Retinal pigment epithelial cell (primary cell): ENCODE data around the gene EYS.

ENCODE experiments used
- DNase-seq: peaks from one replicate; pipeline ENCODE4 v3.0.0-alpha.2; 2010; ENCODE audit warnings: low read depth
- H3K4me3 ChIP-seq: 2 replicates; pipeline ENCODE4 v1.5.1; 2011; ENCODE audit warnings: mild to moderate bottlenecking, low read length, control low read depth, moderate library complexity
- TF ChIP-seq, protein P1 (sequence below): conservative IDR thresholded peaks from 2 replicates; pipeline ENCODE4 v1.5.1; 2011; ENCODE audit warnings: low read depth, low read length, control low read depth, inconsistent platforms

Gene EYS

GRCh38 chr6:64729522-64729921, 977.5 kb downstream of the EYS start:
- H3K4me3 ChIP-seq = no peak overlapping the region
- no peak for DNase-seq
- TF ChIP-seq, protein P1, sequence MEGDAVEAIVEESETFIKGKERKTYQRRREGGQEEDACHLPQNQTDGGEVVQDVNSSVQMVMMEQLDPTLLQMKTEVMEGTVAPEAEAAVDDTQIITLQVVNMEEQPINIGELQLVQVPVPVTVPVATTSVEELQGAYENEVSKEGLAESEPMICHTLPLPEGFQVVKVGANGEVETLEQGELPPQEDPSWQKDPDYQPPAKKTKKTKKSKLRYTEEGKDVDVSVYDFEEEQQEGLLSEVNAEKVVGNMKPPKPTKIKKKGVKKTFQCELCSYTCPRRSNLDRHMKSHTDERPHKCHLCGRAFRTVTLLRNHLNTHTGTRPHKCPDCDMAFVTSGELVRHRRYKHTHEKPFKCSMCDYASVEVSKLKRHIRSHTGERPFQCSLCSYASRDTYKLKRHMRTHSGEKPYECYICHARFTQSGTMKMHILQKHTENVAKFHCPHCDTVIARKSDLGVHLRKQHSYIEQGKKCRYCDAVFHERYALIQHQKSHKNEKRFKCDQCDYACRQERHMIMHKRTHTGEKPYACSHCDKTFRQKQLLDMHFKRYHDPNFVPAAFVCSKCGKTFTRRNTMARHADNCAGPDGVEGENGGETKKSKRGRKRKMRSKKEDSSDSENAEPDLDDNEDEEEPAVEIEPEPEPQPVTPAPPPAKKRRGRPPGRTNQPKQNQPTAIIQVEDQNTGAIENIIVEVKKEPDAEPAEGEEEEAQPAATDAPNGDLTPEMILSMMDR = no peak

- TF ChIP-seq, protein P1 = no peak
- no peak overlapping the region for H3K4me3 ChIP-seq
- DNase-seq = no peak
These were observed 980.0 kb downstream of the EYS start for GRCh38 chr6:64727075-64727474.

DNA sequence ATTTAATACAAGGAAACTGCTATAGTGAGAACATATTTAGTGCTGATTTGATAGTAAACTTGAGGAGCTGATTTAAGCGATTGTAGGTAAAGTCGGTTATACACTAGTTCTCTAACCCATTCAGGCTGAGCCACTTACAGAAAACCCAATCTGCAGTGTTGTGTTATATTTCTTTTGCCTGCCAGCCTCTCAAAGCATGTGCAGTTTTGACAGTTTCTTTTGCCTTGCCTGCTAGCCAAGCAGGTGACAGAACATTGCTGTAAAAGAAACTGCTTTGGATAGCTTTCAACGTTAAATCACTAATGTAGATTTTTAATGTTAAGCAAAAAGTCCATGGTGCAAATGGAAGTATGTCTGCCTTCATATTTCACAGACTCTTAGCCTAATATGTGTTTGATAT, 982.9 kb downstream of the EYS start:
- no peak for DNase-seq
- TF ChIP-seq, protein P1 = no peak
- no peak overlapping the region for H3K4me3 ChIP-seq

DNA sequence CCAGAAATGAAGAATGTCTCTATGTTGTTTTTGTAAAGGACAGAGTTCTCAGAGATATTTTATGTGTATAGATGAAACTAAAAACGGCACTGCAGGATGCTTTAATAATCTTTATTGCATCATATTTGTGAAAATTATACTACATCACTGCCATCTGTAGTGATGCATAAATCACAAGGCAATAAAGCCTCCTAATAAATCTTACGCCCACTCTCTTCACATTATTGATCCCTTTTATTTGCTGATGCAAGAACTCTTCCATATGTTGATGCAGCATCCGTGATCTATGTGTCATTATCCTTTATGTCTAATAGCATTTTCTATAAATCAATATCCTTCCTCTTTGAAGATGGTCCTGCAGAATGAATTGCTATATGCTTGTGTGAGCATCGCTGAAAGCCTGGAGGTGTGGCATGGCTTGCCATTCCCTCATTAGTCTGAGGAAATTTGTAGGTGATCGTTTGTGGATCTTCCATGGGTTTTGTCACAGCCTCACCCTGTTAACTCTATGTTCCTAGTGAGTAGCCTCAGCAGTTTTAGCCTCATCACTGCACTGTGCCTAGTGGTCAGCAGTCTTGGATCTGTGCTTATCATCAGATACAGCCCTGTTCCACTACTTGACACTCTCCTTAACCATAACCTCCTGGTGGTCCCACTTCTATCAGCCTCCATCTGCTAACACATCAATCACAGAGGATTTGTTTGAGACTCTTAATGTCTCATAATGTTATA, 983.5 kb downstream of the EYS start:
- H3K4me3 ChIP-seq = no peak overlapping the region
- no peak for DNase-seq
- TF ChIP-seq, protein P1 = no peak

DNA sequence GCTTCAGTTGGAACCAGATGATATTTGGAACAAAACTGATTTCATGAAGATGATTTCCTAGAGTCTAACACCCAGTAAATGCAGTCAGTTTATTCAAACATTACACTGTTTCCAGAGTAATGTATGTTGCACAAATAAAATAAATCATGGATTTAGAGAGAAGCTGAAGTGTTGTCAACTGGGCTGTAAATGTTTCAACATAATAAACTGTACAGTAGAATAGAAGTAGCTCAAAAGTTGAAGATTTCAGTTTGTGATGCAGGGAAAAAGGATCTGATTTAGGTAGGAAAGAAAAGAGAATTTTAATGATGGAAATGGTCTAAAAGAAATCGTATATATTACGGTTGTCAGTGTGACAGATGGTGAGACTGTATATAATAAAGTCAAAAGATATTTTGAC, 985.2 kb downstream of the EYS start:
- DNase-seq = no peak
- H3K4me3 ChIP-seq = no peak overlapping the region
- TF ChIP-seq, protein P1 = no peak

GRCh38 chr6:64717281-64717680, 989.7 kb downstream of the EYS start:
- no peak overlapping the region for H3K4me3 ChIP-seq
- no peak for DNase-seq
- TF ChIP-seq, protein P1 = no peak

DNA sequence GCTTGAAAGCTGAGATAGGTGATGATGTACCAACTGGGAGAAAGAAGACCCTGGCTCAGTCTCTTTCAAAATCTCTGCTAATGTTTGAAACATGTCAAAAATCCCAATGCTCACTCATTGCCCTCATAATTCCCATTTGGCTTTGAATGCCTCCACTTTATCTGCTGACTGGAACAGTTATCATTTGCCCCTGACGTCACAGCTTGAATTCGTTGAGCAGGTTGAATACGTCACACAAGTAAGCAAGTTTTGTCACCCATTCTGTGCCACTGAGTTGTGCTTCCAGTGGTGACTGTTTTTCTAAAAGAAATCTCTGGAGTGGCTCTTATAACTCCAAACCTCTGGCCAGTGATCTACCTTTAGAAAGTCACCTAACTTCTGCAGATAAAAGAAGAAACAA, 991.4 kb downstream of the EYS start:
- DNase-seq = no peak
- no peak overlapping the region for H3K4me3 ChIP-seq
- TF ChIP-seq, protein P1 = no peak
